Right lobe of liver (tissue), 6 donors: ENCODE data around the gene ACOT11. TPM values are rescaled to one million over a fixed set of nuclear protein-coding genes. Genes with fewer than 3 reads are reported as not detected.

Experiments used
- ATAC-seq, 4 donors: fragments of 200-7000 bp; cut with Tn5 transposase; one replicate each; pipeline ENCODE4 v1.9.1; 2020; ENCODE audit warnings: mild to moderate bottlenecking in 4 of 4, moderate library complexity in 4 of 4
- DNase-seq, 3 donors: peaks; one replicate each; pipeline ENCODE4 v3.0.0-alpha.2; 2020
- H3K27ac ChIP-seq, 3 donors: fragments of 200-600 bp; one replicate each; pipeline ENCODE4 v1.8.0; 2022
- H3K27me3 ChIP-seq, 2 donors: fragments of 200-600 bp; one replicate each; pipeline ENCODE4 v1.8.0; 2022
- H3K36me3 ChIP-seq, 4 donors: fragments of 200-600 bp; sonication (generic) in 1 of 4; one replicate each; pipeline versions ENCODE4 v1.5.1 to v1.8.0; 2017 to 2022; ENCODE audit warnings: control low read depth in 1 of 4
- H3K4me1 ChIP-seq, 4 donors: fragments of 200-600 bp; sonication (generic) in 1 of 4; one replicate each; pipeline versions ENCODE4 v1.5.1 to v1.8.0; 2017 to 2022; ENCODE audit warnings: control low read depth in 1 of 4
- H3K4me3 ChIP-seq, 3 donors: fragments of 200-600 bp; one replicate each; pipeline ENCODE4 v1.8.0; 2022
- H3K9me3 ChIP-seq, 4 donors: fragments of 200-600 bp; sonication (generic) in 1 of 4; one replicate each; pipeline versions ENCODE4 v1.5.1 to v1.8.0; 2017 to 2022; ENCODE audit warnings: control low read depth in 1 of 4
- CTCF ChIP-seq, 4 donors: fragments of 200-600 bp in 3 of 4; fragments of 450-650 bp in 1 of 4; IDR thresholded peaks; one replicate each; pipeline versions ENCODE4 v1.5.1 to v1.8.0; 2016 to 2022; ENCODE audit warnings: antibody characterized with exemption in 4 of 4, mild to moderate bottlenecking in 2 of 4
- POLR2A ChIP-seq: fragments of 450-650 bp; IDR thresholded peaks from one replicate; pipeline ENCODE4 v1.6.1; 2017; ENCODE audit warnings: antibody characterized with exemption, mild to moderate bottlenecking
- WGBS: methylation state at CpG from one replicate; pipeline ENCODE4 v1.1.6; 2018; ENCODE audit warnings: low coverage, low lambda C conversion rate; ENCODE audit not compliant: insufficient coverage; ENCODE audit errors: missing lambda C conversion rate; 5-methylcytosine and 5-hydroxymethylcytosine counted together
- intact Hi-C, 2 donors: fragments of 100-400 bp; cut with DNase I; formaldehyde crosslinking; loops; one replicate each; pipeline versions ENCODE4 v1.11.2 to v1.14.1; 2022
- total RNA-seq, 6 experiments: library from RNA; depleted of rRNA in 2 of 6; stranded (reverse); fragments of >200 nt in 2 of 6; fragmentation: NEBNext Ultra II Directional in 3 of 6; extraction: Animal tissue kit (Norgen Biotek cat#: 25700) in 3 of 6; gene quantifications; one replicate each; pipeline versions ENCODE4 v1.1.0 to v1.2.4, GENCODE V29; 2016 to 2023
- donor health status: DM: no; HTN: yes; CAD: no.
- donor health status: DM: no; HTN: no; CAD: no.
- donor health status: DM: no; HTN: no; CAD: no.
- donor health status: DM: no; HTN: yes; CAD: no.
- donor health status: DM: no; HTN: yes; CAD: no.

Gene ACOT11
- total RNA-seq, 6 experiments from 2014 or later, result 0.50 to 1.3 (median 0.84) TPM

- no peaks in the 10 kb centered on the region for H3K36me3 ChIP-seq
- TF ChIP-seq CTCF (IDR thresholded peaks at IDR 0.05) (no peak), POLR2A (no peak)
- DNase-seq, result no peak
- peak in 1 of 4 donors; percentile 38 for ATAC-seq
- intact Hi-C loops, result no loop called here
- H3K27ac ChIP-seq, result no peak overlapping the region
- no peak overlapping the region for H3K4me3 ChIP-seq
- H3K9me3 ChIP-seq, result no peaks in the 10 kb centered on the region
- H3K27me3 ChIP-seq, result no peaks in the 10 kb centered on the region
- 83% methylated on average over 6 of the region's 9 CpGs for WGBS
- H3K4me1 ChIP-seq, result no peaks in the 10 kb centered on the region
Measured at GRCh38 chr1:54559111-54559548, 11.1 kb downstream of the ACOT11 start.

GRCh38 chr1:54559771-54560231, 11.8 kb downstream of the ACOT11 start:
- intact Hi-C loops, result no loop called here
- Histone ChIP-seq H3K36me3 (no peaks in the 10 kb centered on the region), H3K27ac (no peak overlapping the region), H3K9me3 (no peaks in the 10 kb centered on the region), H3K4me3 (no peak overlapping the region), H3K4me1 (no peaks in the 10 kb centered on the region), H3K27me3 (no peaks in the 10 kb centered on the region)
- DNase-seq (no peak), ATAC-seq (no peak)
- WGBS, result 20% methylated on average over 3 of the region's 3 CpGs
- TF ChIP-seq POLR2A (no peak), CTCF (IDR thresholded peaks at IDR 0.05) (no peak)

- peaks cover 0 to 7% (median 3%) of the 10 kb centered on the region in 4 donors for H3K4me1 ChIP-seq
- no peak for TF ChIP-seq POLR2A
- TF ChIP-seq CTCF (IDR thresholded peaks at IDR 0.05), result no peak
- DNase-seq, result peak; percentile 51 to 71 (median 61)
- 61% methylated on average over 7 of the region's 17 CpGs for WGBS
- peak; percentile 68 to 79 (median 72) for ATAC-seq
- no peaks in the 10 kb centered on the region for H3K9me3 ChIP-seq
- intact Hi-C loops, result no loop called here
- H3K27ac ChIP-seq, result no peak overlapping the region
- no peaks in the 10 kb centered on the region for H3K36me3 ChIP-seq
- H3K27me3 ChIP-seq, result no peaks in the 10 kb centered on the region
- no peak overlapping the region for H3K4me3 ChIP-seq
Measured at GRCh38 chr1:54564312-54565112, 16.5 kb downstream of the ACOT11 start.

GRCh38 chr1:54565113-54565501, 17.1 kb downstream of the ACOT11 start:
- intact Hi-C loops, result no loop called here
- peaks cover 0 to 7% (median 3%) of the 10 kb centered on the region in 4 donors for H3K4me1 ChIP-seq
- no peak overlapping the region for H3K27ac ChIP-seq
- H3K36me3 ChIP-seq, result no peaks in the 10 kb centered on the region
- no peak for TF ChIP-seq POLR2A
- no peak for TF ChIP-seq CTCF (IDR thresholded peaks at IDR 0.05)
- ATAC-seq (peak; percentile 53 to 81 (median 74)), DNase-seq (peak in 1 of 3 donors; percentile 41)
- no peak overlapping the region for H3K4me3 ChIP-seq
- H3K27me3 ChIP-seq, result no peaks in the 10 kb centered on the region
- H3K9me3 ChIP-seq, result no peaks in the 10 kb centered on the region
- WGBS, result no CpG with 5 or more reads among the region's 4 CpGs
